HTERT RPE-1 (cell line): ENCODE results near the gene NINL.

Source experiments
- in situ Hi-C: fragments of 300-500 bp; cut with MboI; formaldehyde crosslinking; loops from 4 replicates; pipeline ENCODE4 v1.14.3; 2020; ENCODE audit warnings: low sequenced_read_pairs

Gene NINL

DNA sequence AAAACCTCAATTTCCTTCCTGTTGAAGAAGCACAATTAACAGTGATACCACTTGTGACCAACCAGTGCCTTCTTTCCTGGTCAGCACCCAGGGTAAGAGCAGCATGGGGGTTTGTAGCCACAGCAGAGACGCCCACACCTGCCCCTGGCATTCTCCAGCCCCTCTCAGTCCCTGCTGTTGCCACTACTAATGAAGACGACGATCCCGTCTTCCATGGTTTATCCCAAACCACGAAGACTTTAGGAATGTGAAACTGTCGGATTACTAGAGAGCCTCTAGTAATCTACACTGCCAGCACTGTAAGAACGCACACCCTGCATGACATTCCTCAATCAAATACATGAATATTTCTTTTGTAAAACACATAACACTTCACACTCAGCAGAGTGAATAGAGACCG is 117.9 kb downstream of the NINL start:
- in situ Hi-C loops = no loop called here

DNA sequence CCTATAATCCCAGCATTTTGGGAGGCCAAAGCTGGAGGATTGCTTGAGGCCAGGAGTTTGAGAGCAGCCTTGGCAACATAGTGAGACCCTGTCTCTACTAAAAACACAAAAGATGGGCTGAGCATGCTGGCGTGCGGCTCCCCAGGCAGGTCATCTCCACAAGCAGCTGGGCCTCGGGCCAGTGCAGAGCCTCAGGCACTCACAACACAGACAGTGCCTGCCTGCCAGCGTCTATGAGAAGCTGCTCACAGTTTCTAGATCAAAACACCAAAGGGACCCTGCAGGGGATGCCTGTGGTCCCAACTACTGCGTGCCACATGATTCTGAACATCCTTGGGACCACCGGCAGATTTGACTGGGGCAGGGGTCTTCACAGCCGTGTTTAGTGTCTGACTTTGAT is 118.5 kb downstream of the NINL start:
- in situ Hi-C loops = no loop called here

GRCh38 chr20:25465243-25466135 is 119.8 kb downstream of the NINL start:
- in situ Hi-C loops = no loop called here

DNA sequence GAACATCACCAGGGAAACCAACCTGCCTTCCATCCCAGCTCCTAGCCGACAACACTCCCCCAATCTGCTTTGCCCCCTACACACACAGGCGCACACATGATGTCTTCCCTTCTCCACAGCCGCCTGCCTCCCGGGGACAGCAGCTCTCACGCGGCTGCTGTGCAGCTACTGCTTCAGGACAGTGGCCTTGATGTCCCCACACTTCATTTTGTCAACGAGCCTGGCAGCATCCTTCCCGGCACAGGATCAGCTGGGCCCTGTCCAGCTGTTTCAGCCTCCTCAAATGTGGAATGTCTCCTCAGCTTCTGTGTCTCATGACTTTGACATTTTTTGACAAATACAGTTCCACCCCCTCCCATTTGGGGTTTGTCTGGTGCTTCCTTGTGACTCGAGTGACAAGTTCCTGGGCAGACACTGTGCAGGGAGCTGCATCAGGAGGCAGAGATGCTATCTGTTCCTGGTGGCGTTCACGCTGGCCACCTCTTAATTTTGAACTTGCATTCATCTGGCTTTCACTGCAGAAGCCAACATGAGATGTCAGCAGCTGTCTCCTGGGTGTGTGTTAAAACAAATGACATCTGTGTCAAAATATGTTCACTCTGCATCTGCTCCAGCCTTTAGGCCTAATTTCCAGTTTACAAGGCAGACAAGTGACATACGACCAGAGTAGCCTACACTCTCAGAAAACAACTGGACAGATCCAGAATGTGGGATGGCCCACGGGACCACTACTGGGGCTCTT is 120.7 kb downstream of the NINL start:
- in situ Hi-C loops = no loop called here

DNA sequence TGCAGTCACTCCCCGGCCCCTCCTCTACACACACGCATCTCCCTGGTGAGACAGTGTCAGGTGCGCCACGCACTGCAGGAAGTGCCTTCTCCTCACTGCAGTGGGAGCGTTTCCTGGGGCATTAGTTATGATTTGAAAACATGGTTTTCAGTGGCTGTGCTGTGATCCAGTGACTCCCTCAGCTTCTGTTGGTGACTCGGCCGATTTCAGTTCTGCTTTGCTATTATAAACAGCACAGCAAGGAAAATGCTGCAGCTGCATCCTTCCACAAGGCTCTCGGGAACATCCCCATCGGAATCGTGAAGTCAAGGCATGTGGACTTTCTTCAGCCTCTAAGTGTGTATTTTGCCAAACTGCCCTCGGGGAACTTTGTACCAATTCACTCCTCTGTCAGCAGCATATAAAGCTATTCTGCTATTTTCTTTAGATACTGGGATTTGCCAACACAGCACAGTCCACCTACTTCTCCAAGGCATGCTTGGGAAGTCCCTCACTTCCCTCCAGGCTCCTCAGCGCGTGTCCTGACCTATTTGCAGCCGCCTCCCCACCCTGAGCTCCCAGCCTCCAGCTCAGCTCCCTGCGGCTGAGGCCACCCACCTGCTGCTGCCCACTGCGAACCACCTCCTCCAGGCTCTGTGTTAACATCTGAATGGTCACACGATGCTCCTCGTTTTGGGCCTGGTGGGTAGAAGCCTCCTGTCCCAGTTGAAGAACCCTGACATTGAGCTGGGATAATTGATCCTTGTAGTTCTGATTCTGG is 123.4 kb downstream of the NINL start:
- in situ Hi-C loops = no loop called here

- in situ Hi-C loops = no loop called here
Measured at GRCh38 chr20:25461281-25461650, 124.1 kb downstream of the NINL start.

DNA sequence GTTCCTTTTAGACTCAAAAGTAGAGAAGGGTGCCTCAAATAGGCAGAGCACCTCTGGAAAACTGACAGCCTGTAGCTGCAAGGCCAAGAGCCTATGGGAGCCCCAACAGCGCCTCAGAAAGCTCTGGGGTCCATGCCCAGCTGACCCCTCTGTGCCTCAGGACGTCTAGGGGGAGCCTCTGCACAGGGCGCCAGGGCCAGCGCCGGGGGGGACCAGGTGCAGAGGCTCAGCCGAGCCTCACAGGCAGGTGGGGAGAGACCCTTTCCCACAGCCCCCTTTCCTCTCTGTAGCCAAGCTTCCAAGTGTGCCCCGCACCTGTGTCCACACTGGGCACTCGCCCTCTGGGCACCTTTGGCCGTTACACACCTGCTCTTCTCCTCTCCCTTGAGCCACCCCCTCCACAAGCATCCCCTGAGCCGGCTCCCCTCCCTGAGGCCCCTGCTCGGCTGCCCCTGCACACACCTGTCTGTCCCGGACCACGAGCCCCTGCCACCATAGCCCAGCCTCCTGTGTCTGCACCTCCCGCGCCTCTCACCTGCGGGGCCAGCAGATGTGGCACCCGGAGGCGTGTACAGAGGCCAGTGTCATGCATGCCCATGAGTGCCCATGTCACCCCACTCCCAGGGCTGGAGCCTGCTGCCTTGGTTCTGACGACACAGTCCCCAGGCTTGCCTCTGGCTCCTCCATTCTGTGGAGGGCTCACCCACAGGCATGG is 124.6 kb downstream of the NINL start:
- in situ Hi-C loops = no loop called here

GRCh38 chr20:25459916-25460535 is 125.3 kb downstream of the NINL start:
- in situ Hi-C loops = no loop called here

GRCh38 chr20:25459111-25459830 is 126.1 kb downstream of the NINL start:
- in situ Hi-C loops = no loop called here

DNA sequence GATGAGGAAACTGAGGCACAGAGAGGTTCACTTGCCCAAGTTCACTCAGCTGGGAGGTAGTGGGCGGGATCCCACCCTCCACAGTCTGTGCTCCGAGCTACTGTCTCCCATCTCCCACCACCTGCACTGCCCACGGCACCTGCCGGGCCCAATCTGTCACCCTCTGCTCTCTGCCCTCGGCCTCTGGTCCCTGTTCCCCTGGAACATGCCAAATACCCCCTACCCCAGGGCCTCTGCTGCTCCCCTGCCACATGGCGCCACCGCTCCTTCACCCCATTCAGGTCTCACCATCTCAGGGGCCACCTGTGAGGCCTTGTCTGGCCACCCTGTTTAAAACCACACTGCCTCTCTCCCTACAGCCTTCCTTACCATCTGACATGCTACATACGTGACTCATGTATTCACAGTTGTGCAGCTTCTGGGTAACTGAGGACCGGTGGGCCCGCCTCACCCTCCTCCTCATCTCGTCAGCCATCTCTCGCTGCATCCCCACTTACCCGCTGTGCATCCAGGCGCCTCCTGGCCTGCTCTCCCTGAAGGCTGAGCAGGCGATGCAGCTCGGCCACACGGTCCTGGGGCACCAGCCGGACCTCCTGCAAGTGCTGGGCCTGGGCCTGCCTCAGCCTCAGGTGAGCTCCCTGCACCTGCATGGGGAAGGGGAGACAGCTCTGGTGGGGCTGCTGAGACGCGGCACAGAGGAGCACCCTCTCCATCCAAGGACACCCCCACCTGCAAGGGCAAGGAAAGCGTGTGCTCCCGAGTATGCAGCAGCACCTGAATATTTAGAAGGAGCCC is 127.2 kb downstream of the NINL start:
- in situ Hi-C loops = no loop called here

DNA sequence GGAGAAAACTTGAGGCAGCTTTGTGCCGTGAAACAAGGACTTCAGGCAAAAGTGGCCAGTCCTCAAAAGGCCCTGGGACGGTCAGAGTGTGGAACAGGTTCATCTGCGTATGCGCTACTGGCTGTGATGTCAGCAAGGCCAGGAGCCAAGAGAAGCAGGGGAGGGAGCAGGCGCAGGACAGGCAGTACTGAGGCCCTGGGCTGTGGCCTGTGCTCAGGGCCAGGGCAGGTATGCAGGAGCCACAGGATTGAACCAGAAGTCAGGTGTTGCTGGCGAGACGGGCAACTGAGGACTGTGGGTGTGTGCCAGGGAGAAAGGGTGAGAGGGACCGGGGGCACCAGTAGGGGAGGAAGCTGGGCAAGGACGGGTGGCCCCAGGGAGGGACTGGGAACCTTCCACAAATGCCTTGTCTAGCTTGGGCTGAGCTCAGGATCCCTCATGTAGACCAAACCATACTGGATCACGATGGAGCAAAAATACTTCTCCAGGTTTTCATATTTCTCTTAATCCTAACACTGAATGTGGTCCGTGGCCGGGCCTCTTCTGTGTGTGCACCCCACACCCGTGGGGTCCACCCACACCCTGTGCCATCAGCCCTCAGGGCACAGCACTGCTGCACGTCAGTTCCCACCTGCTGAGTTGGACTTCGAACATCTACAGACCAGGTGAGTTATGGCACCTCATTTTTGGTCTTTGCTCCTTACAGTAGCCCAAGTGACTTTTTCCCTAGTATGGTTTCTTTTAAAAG is 131.0 kb downstream of the NINL start:
- in situ Hi-C loops = no loop called here

DNA sequence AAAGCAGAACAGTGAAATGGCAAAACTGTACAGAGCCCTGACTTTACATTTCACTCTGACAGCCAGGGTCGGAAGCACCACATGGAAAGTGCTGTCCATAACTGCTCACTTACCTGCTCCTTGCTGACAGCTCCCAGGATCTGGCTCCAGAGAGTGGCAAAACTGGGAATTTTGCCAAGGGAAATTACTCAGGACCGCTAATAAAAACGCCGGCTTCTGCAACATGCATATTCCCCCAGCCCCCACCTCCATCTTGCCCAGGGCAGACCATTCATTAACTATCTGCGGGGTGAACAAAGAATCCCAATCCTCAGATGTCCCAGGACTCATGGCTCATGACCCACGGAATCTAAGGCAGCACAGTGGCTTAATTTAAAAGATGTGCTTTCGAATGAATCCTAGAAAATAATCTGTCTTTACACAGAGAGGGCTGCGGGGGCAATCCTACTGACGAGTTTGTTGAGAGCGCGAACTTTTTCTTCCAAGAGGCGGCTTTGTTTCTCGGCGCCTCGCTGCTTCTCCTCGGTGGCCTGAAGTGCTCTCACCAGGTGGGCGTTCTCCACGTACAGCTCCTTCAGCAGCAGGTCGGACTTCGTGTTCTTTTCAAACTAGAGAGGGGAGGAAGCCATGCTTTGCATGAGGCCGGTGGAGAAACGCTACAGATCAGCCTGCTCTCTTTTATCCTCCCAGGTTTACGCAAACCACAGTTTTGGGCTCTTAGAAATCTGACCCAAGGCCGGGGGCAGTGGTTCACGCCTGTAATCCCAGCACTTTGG is 132.1 kb downstream of the NINL start:
- in situ Hi-C loops = no loop called here

- in situ Hi-C loops = no loop called here
Measured at GRCh38 chr20:25452333-25452732, 133.0 kb downstream of the NINL start.

- in situ Hi-C loops = no loop called here
Measured at GRCh38 chr20:25447671-25448070, 137.7 kb downstream of the NINL start.

DNA sequence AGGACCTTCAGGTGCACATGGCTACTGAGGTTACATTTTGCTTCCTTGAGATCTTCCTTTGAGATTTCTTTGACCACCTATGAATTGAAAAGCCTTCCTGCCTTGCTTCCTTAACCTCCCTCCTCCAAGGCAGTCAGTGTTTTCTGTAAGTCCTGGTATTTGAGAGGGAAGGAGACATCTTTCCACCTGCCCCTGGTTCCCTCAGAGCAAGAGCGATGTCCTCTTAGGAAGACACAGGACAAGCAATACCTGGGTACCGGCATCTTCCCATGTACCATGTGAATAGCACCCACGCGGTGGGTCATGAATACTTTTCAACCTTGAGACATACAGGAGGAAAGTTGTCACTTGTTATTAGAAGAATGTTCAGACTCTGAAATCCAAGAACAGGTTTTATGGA is 140.8 kb downstream of the NINL start:
- in situ Hi-C loops = no loop called here

GRCh38 chr20:25439328-25439727 is 146.0 kb downstream of the NINL start:
- in situ Hi-C loops = no loop called here

GRCh38 chr20:25437153-25437581 is 148.2 kb downstream of the NINL start:
- in situ Hi-C loops = no loop called here
